HG03045 (cell line): ENCODE data around the gene ZNF653.

Experiments
- ATAC-seq: cut with Tn5 transposase; IDR thresholded peaks from one replicate; pipeline ENCODE4 v1.9.1; 2021; ENCODE audit warnings: mild to moderate bottlenecking, moderate library complexity; ENCODE audit not compliant: unreplicated experiment

Gene ZNF653

DNA sequence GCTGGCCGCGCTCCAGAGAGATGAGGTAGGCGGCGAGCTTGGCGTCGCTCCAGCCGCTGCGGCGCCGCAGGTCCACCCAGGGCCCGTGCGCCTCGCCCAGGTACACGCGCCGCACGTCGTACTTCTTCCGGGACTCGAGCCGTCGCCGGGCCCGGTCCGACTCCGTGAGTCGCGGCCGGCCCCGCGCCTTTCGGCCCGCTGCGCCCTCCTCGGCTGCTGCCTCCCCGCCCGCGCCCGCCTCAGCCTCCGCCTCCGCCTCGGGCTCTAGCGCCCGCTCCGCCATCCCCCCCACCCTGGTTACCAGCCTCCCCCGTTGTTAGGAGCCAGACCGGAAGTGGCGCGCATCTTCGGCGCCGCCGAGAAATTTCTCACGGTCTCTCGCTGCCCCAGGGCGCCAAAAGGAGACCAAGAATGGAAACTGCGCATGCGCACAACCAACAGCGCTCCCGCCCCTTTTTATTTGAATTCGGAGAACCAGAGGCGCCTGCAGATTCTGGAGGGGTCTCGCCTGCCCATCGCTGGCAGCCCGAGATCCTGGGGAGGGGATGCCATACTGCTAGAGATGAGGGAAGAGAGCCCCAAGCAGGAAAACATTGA lies at the start of gene ZNF653:
Gene ZNF653 (minus strand): TSS at position 336 of the 597 bp plus-strand sequence. CDS start 53 bp downstream, at position 283.
- peak; percentile 52 for ATAC-seq

DNA sequence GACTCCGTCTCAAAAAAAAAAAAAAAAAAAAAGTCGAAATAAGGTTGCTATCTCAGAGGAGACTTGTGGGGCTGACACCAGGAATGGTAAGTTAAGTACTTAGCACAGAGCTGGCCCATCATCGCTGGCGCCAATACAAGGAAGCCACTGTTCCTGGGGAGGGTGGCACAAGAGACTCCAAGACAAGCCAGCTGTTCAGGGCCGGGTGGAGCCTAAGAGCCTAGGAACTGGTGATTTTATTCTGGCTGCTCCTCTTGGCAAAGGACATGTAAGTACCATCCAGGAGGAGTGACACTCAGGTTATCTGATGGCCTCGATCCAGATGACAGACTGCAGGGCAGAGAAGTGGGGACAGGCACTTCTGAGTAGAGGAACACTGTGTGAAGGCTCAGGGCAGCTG lies 49.6 kb upstream of the ZNF653 start:
- ATAC-seq: no peak

DNA sequence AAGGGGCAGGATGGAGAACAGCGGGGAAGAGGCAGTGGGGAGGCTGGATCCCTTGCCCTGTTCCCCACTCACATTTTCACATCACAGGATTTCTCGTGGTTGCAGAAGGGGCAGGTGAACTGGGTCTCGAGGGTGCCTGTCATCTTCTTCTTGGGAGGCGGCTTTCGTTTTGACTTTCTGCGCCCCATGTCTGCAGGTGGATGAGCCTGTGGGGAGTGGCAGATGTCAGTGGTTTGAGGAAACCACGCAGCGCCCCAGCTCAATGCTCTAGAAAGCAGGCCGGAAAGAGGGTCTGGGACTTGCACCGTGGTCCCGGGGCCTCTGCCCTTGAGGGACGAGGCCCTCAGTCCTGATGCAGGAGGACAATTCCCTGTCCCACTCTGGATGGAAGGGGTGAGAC lies 48.5 kb upstream of the ZNF653 start:
- ATAC-seq: no peak

DNA sequence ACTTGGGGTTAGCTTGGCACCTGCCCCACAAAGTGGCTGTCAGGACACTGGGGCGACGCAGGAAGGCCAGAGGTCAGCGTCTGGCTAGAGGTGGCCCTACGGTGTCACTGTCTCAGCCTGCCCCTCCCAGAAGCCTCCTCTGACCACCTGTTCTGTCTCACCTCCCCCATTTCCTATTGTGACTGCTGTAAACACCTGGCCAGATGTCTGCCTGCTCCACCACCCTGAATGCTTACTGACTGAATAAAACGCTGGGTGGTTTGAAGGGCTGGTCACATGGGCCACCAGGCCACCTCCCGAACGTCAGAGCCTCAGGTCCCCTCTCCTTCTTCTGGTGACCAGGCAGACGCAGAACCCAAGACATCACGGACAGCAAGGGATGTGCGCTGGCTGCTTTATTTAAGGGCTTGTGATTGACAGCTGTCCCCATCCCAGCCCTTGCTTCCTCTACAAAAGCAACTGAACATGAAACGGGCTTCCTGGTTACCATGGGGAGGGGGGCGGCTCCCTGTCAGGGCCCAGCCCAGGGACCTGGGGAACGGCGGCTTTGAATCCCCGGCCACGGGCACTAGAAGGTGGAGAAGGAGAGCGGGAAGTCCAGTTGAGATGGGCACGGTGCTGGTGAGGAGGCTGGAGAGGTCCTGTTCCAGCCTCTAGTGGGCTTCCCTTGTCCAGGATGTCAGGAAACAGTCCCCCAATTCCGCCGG lies 47.2 kb upstream of the ZNF653 start:
- ATAC-seq: no peak

DNA sequence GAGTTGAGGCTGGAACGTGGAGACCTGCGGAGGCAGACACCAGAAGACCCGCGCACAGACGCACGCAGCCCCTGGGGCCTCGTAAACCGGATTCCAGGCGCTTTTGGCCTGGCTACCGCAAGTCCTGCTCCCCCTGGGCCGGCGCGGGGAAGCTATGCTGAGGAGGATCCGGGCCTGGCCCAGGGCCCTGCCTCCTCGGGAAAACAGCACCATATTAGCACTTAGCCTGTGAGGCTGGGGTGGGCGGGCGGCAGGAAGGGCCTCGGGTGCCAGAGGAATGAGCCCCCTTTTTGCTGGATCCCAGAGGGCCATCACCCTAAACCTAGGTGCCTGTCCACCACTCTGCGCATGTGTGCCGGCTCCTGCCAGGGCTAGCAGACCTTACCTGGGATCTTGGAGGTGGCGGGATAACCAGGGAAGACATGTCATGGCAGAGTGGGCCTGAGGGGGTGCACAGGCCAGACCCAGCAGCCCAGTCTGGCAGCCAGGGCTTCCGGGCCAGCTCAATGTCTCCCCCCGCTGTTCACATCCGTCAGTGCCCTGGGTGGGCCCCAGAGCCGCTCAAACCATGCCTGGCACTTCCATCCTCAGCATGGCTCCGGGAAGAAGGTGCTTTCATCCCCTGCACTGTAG lies 46.1 kb upstream of the ZNF653 start:
- ATAC-seq: no peak

DNA sequence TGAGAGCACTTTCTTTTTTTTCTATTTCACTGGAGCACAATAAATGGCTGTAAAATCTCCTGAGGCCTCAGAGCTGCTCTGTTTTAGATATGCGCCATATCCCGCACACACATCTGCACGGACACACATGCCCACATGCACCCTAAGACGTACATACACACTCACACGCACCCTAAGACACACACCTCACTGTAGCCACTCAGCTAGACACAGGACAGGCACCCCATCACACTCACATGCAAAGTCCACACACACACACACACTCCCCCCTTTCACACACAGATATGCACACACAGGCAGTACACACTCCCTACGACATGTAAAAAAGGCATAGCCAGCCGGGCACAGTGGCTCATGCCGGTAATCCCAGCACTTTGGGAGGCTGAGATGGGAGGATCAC lies 44.6 kb upstream of the ZNF653 start:
- ATAC-seq: no peak

GRCh38 chr19:11549386-11549953 lies 43.8 kb upstream of the ZNF653 start:
- no peak for ATAC-seq

DNA sequence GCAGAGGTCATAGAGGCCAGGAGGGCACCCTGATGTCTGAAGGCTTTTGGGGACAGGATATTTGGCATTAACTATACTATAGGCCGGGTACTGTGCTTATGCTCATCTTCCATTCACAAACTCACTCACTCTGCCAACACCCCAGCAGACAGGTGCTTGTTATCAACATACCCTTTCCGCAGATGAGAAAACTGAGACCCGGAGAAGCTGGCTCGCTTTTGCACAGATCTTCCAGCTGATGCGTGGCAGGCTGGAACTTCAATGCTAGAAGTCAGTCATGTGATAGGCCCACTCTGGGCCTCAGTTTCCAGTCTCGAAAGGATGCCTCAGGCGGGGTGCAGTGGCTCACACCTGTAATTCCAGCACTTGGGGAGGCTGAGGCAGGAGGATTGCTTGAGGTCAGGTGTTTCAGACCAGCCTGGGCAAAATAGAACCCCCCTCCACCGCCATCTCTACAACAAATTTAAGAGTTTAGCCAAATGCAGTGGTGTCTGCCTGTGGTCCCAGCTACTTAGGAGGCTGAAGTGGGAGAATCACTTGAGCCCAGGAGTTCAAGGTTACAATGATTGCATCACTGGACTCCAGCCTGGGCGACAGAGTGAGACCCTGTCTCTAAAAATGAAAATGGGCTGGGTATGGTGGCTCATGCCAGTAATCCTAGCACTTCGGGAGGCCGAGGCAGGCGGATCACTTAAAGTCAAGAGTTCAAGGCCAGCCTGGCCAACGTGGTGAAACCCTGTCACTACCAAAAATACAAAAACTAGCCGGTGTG lies 42.5 kb upstream of the ZNF653 start:
- no peak for ATAC-seq

DNA sequence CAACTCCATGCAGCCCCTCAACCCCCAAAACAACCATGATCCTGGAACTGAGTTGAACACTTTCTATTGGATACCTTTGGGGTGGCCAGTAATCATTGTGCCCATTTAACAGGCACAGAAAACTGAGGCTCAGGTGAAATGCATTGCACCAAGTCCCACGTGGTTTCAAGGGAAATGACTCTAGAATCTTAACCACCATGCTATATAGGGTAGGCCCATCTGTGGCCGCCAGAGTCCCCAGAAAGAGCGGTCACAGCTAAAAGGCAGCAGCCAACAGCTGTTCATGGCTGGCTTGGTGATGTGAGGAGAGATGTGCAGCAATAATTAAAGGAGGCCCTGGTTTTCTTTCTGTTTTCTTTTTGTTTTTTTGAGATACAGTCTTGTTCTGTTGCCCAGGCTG lies 35.6 kb upstream of the ZNF653 start:
- ATAC-seq: no peak

- ATAC-seq: no peak
These were observed 35.0 kb upstream of the ZNF653 start for GRCh38 chr19:11540645-11541044.

DNA sequence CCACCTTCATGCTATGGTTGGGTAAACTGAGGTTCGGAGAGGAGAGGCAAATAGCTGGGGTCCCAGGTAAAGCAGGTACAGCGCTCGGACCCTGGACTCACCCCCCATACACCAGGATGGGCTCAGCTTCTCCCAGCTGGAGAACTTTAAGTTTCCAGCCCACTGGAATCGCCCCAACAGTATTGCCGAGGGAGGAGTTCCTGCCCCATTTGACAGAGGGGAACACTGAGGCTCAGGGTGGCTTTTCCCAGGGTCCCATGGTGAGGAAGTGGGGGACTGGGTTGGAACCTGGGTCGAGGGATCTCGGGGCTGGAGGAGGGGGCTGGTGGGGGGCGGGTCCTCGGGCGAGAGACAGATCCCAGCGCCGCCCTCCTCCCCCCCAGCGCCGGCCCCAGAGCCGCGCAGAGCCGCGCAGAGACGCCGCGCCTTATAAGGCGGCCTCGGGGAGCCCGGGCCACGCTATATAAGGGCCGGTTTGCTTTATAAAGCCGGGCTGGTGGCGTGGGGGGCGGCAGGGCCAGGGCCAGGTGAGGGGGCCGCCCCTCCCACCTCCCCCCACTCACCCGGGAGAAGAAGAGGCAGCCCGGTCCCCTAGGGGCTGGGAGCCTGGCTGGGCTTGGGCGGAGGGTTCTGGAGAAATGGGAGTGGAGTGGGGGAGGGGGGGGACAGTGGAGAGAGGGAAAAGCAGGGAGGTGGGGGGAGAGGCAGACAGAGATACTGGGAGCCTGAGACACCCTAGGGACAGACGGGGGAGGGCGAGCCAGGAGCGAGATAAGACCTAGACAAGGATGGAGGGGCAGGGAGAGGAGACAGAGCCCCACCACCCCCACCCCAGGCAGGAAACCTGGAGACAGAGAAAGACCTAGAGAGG lies 34.1 kb upstream of the ZNF653 start:
- no peak for ATAC-seq

DNA sequence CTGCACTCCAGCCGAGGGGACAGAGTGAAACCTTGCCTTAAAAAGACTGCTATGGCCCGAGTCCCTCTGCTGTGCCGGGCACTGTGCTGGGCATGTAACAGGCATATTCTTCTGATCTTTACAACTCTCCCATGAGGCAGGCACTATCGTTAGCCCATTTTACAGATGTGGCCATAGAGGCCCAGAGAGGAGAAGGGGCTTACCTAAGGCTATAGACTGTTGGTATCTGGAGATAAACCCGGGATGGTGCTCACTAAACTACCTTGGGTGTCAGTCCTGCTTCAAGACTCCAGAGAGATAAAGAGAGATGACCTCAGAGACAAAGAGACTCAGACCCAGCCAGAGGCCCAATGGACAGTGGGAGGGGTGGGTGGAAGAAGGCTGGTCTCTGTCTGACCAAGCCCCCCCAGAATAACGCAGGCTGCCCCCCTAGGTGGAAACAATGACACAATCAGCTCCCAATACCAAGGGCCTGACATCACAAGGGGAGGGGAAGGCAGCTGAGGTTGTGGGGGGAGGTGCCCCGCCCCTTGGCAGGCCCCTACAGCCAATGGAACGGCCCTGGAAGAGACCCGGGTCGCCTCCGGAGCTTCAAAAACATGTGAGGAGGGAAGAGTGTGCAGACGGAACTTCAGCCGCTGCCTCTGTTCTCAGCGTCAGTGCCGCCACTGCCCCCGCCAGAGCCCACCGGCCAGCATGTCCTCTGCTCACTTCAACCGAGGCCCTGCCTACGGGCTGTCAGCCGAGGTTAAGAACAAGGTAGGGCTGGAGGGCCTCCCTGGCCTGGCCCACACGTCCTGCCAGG lies 32.8 kb upstream of the ZNF653 start, which contains the start of gene CNN1:
Gene CNN1 (plus strand): TSS at position 620 of the 805 bp plus-strand sequence. CDS start 77 bp downstream, at position 697.
- no peak for ATAC-seq

GRCh38 chr19:11535792-11536595 lies 30.4 kb upstream of the ZNF653 start:
- ATAC-seq: peak; percentile 66

- no peak for ATAC-seq
These were observed 29.3 kb upstream of the ZNF653 start for GRCh38 chr19:11534948-11535347.

- ATAC-seq: no peak
These were observed 28.9 kb upstream of the ZNF653 start for GRCh38 chr19:11534538-11534937.

GRCh38 chr19:11530432-11530831 lies 24.8 kb upstream of the ZNF653 start:
- ATAC-seq: no peak

GRCh38 chr19:11528551-11529341 lies 23.1 kb upstream of the ZNF653 start, which contains the start of gene ECSIT:
Gene ECSIT (minus strand): TSS chr19:11529134. CDS start chr19:11519170, 9,964 bp downstream.
- ATAC-seq: peak; percentile 95
